NCI-H345 (cell line): Measurements from ENCODE around the gene PPBP.

Source experiments
- DNase-seq: peaks from one replicate; lab custom pipeline; 2025; lab: John Stamatoyannopoulos, UW

Gene PPBP, protein sequence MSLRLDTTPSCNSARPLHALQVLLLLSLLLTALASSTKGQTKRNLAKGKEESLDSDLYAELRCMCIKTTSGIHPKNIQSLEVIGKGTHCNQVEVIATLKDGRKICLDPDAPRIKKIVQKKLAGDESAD

DNA sequence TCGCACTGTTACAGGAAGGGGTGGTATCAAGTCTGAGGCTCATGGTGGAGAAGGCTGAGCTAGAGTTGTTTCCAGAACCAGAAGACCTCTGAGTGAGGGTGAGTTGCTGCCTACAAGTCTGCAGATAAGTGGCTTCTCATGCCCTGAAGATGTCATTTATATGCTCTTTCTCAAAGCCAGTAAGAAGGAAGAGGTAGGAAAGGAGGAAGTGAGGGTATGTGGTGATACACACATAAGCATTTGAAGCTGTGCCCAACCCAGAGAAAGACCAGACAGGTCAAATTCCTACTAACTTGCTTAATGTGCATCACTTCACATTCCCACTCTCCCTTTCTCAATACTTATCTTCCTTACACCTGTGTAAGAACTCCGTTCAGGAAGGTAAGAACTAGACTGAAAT, at the start of gene PPBP:
TSS of gene PPBP (minus strand) at position 130 of the 400 bp plus-strand sequence. CDS start at position 43, 87 bp downstream.
- DNase-seq: no peak

DNA sequence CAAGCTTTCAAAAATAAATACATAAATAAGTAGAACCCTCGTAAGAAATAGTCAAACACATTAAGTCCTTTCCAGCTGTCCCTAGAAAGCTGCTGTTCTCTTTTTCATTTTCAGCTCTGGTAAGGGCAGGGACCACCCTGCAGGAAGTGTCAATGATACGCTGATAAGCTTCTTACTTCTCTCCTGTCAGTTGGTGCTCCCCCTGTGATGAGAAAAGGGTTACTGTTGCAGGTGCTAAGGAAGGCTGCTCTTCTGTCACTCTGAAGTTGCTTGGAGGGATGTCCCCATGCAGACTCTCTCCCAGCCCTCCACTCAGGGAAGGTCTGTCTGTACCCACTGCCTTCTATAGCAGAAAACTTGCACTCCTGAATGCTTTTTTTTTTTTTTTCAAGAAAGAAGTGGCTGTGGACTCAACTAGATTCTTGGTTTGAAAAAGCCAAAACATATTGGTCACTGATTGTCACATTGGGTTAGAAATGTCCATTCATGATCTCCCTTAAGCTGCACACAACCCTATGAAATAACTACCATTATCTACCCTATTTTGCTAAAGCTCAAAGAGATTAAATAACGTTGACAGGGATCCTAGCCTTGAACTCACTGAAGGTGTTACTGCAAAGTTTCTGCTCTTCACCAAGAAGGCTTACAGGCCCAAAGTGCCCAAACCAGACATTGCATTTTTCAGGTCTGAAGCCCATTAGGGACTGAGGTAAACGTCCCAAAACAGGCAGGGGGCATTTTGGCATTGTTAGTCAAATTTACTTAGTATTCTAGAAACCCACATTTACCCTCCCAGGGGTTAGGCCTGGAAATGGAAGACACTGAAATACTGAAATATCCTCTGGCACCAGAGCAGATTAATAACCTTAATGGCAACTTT, 49.3 kb upstream of the PPBP start:
- DNase-seq: no peak

DNA sequence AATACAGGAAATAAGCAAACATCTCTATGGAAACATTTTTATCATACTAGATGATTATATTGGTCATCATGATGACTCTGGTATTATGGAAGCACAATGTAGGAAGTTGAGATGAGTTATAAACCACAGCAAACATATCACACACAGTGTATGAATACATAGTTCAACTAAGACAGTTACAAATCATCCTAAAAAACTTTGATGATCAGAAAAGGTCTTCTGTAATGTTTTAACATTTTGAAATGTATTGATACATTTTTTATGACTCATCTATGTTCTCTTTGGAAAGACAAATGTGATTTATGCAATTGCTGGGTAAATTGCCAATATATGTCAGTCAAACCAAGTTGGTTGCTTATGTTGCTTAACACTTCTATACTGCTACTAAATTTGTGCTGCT, 45.7 kb upstream of the PPBP start:
- no peak for DNase-seq

DNA sequence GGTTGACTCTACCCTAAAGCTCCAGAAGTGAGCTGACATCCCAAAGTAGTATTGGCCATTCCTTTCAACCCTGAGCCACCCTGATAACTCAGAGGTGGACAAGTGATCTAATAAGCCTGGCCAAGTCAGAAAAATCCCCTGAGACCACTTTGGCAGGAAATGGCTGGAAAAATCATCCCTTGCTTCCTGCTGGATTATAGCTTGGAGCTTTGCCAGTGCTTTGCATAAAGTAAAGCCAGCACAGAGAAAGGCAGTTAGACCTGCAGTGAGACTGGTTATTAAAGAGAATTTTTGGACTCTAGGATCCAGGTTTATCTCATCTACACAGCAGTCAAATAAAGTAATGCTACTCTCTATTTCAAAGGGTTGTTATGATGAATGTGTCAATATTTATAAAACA, 44.1 kb upstream of the PPBP start:
- DNase-seq: no peak

DNA sequence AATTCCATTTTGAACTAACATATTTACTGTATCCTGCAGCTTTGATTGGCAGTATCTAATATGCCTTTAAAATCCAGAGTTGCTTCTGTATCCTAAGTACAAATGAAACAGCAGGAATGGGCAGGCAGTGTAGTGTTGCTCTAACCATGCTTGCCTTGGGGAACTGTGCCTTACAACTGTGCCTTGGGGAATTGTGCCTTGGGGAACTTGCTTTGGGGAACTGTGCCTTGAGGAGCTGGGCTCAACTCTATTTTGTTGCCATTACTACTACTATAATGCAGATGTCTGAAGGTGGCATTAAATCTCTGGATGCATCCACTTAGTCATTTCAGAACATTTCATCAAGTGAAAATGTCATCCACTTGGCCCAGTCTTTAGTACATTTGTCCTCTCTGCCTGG, 43.6 kb upstream of the PPBP start:
- DNase-seq: no peak

DNA sequence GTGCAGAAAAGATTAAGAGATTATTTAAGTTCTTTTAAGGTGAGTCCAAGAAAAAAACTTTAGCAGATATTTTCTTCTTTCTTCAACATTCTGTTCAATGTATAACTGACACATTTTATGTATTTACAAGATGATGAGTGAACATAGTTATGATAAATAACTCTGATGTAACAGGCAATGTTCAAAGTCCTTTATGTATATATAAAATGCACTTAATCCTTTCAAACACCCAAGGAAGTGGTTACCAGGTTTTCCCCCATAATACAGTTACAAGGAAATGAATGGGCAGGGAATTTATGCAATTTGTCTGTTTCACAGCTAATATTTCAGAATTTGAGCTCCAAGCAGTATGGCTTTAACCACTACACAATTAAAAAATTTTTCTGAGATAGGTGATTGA, 42.3 kb upstream of the PPBP start:
- DNase-seq: no peak

DNA sequence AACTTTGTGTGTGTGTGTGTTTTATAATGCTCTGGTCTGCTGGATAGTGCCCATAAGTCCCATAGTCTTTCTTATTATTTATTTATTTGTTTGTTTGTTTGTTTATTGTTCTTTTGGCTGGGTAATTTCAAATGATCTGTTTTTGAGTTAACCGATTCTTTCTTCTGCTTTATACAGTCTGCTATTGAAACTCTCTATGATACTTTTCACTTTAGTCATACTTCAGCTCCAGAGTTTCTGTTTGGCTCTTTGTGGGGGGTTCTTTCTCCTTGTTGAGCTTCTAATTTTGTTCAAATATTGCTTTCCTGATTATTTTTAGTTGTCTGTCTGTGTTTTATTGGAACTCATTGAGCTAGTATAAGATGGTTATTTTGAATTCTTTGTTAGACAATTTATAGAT, 40.5 kb upstream of the PPBP start:
- no peak for DNase-seq

DNA sequence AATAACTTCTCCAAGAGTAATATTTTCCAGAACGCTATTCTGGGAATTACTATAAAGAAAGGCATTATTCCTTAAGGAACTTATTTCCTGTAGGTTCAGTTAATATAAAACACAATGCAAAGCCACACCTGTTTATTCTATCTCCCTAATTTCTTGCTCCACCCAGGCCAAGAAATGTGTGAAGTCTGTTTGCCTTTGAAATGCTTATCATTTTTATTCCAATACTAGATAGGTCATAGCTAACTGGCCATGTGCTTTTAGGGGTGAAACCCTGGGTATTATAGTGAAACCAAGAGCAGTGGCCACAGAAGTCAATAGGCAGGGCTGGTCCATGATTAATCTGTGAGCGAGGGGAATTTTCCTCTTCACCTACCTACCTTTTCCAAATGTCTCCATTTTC, 35.7 kb upstream of the PPBP start:
- DNase-seq: no peak

DNA sequence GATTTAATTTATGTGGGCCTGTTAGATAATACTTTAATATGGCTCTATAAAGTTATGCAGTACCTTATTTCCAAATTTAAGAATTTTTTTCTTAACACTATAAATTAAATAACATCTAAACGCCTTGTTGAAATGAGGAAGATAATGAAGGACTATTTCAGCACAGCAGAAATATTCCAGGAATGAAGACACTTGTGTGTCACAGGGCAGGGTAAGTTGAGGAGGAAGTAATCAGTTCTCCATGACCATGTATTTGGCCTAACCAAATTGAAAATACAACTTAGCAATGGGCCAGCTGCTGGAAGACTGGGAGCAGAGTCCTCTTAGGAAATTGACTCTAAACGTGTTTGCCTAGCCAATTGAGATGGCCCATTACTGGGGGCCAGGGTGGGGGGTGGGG, 33.6 kb upstream of the PPBP start:
- no peak for DNase-seq

DNA sequence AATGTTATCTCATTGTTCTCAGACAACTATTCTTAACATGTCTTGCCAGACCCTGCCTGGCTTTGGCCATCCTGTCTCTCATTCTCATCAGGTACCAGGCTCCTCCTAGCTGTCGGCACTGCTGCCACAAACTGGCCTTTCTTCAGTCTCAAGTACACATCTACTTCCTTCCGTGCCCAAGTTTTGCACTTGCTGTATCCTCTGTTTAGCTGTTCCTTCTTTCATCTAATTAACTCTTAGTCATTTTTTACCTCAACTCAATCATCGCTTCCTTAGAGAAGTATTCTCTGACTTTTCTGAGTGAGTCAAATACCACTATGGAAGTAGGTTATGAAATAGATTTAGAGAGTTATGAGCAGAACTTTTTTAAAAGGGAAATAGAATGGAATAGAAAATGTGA, 30.8 kb upstream of the PPBP start:
- no peak for DNase-seq

DNA sequence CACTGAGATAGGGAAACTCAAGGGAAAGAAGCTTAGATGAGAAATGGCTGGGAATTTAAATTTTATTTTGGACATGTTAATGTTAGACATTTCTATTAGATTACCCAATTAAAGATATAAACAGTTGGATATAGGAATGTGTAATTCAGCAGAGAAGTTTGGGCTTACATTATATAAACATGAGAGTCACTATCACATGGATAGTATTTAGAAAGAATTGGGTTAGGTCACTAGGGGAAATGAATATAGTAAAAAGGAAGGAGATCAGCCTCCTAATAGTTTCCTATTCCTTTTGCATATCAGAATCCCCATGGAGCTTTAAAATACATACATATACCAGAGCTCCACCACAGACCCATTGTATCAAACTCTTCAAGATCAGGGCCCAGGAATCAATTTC, 30.1 kb upstream of the PPBP start:
- DNase-seq: no peak

DNA sequence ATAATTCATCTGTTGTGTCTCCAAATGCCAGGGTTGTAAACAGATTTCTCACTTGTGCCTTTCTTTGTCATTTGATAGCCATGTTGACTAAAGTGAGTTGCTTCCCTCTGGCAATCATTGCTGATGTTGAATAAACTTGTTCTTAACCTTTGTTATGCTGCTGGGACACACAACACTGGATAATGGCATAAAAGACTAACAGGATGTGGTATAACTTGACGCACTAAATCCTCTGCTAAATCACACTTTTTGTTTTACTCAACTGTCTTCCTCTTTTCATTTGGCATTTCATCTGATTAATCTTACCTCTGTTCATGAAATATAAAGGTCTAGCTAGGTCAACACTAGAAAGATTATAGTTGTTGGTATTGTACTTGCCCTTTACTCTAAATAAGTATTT, 28.1 kb upstream of the PPBP start:
- DNase-seq: no peak

DNA sequence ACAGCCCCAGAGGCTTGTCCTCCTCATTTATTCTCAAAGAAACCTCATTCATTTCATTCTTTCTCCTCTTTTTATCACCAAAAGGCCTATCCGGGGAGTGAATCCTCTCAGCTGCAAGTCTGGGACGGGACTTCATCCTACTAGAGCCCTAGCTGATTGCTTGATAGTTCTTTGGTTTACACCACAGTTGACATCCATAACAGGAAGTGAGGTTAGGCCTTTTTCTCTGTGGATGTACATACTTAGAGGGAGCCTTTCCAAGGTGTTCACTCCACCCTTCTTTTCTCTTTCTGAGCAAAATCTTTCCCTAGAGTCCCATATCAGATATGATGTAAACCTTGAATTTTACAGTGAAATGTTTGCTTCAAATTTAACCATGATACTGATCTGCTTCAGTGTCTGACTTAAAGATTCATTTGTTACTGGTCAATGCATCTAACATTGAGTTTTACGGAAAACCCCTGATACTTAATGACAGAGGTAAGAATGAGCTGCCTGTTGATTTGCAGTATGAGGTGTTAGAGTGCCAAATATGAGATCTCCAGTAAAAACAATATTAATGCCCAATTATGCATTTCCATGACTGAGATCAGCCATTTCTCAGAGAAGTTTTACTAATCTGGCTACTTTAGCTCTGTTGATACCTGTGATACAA, 27.3 kb upstream of the PPBP start:
- DNase-seq: no peak

DNA sequence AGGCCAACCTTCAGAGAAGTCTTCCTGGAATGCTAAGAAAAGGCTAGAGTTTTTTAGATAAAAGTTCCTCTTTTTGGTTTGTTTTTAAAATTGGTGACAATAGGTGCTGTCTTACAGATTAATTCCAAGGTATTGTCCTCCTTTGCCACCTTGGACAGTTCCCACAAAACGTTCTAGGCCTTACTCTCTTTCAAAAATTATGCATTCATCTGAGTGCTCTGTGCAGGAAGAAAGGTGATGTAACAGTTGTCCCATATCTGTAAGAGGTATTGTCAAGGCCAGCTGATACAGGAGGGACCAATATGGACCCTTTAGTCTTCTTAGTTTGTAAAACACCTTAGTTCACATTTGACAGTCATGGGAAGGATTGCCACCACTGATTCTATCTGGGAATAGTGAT, 26.3 kb upstream of the PPBP start:
- no peak for DNase-seq

DNA sequence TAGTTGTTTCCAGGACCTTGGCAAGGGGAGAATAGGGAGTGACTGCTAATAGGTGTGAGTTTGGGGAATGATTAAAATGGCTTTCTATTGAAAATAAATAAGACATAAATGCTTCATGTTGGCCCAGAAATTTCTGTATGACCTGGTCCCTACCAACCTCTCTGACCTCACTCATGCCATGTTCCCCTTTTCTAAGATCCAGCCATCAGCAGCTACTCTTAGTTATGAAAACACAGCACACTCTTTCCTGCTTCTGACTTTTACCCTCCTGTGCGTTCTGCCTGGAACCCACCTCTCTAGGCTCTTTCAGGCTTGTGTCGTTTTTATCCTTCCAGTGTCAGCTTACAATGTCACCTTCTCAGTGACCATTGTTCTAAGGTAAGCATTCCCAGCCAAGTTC, 25.3 kb upstream of the PPBP start:
- no peak for DNase-seq

DNA sequence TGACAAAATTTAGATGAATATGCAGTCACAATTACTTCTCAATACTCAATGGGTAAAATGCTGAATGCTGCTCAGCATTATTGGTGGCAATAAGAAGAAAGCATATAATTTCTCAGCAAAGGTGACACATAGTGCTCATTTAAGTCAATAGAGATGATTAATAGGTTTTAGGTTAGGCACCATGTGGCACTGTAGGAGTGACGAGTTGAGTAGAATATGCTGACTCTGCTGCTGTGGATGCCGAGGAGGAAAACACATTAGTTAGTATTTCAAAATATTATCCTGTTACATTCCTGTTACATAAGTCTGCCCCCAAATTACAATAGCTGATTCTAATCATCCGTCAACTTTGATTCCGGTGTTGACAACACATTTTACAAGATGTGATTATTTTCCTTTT, 24.1 kb upstream of the PPBP start:
- DNase-seq: no peak

DNA sequence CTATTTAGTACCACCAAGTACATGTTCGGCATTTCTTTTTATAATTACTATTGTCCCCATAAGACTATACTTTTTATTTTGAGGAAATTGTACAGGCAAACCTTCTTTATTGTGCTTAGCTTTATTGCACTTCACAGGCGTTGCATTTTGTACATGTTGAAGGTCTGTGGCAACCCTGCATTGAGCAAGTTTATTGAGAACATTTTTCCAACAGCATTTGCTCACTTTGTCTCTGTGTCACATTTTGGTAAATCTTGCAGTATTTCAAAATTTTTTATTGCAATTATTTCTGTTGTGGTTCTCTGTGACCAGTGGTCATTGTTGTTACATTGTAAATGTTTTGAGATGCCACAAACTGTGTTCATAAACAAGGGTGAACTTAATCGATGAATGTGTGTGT, 21.3 kb upstream of the PPBP start:
- DNase-seq: no peak

DNA sequence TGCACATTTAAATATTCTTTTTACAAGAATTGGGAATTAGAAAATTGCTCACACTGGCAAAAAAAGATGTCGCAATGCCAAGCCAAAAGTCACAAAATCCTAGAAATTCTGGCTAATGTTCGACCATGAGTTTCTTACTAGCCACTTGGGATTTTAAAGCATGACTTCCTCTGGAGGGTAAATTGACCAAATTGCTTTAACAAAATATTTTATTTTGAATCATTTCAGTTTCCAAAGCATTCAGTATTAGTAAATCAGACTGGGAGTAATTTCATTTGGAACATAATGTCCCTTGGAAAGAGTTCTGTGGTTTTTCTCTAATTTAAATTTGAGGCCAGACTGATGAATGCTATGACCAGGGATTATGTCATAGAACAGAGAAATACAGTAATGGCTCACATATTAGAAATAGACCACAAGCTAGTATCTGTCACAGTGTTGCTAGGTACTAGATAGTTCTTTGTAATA, 18.1 kb upstream of the PPBP start:
- no peak for DNase-seq

DNA sequence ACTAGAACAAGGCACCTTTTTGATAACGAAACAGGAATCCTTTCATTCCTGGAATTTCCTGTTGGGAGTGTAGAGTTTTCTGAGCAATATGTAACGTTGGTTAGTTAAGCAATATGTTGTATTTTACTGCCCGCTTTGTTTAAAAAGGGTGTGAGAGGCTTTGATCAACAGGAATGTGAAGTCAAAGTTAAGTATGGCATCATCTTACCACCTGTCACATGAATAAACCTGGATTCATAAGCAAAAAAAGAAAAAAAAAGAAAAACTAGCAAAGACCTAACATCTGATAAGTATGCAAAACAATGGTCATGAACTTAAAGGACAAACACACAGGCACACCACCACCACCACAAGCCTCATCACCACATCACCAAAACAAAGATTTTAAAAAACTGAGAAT, 17.5 kb upstream of the PPBP start:
- no peak for DNase-seq

DNA sequence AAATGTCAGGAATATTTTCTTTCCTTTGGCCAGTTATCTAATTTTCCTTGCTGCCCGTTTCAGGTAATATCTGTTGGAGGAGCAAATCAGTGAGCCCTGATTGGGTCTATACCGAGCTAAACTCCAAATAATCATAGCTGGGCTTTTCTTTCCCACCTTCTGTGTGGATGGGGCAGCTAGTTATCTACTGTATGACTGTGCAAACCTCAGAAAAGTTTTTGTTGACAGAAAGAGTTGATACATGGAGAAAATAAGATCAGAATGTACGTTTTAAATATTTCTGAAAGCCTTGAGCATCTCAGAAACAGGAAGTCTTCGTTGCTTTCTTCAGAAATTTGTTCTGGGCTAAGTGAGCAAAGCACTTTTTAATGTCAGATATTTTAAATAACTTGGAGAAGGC, 16.7 kb upstream of the PPBP start:
- no peak for DNase-seq

DNA sequence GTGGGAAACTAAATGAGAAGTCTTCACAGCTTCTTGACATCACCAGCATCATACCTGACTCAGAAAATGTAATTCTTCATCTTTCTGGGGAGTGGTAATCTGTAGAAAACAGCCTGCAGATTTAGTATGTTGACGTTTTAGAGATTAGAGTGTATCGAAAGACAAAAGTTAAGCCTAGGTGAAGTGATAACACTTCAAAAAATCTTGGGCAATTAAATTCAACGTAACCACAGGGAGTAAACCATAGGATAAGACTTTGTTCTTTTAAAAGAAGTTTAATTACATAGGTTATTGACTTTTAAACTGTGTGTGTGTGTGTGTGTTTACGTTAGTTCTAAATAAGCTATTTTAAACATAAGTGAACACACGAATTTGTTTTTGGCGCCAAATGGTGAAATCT, 12.3 kb upstream of the PPBP start:
- DNase-seq: no peak

DNA sequence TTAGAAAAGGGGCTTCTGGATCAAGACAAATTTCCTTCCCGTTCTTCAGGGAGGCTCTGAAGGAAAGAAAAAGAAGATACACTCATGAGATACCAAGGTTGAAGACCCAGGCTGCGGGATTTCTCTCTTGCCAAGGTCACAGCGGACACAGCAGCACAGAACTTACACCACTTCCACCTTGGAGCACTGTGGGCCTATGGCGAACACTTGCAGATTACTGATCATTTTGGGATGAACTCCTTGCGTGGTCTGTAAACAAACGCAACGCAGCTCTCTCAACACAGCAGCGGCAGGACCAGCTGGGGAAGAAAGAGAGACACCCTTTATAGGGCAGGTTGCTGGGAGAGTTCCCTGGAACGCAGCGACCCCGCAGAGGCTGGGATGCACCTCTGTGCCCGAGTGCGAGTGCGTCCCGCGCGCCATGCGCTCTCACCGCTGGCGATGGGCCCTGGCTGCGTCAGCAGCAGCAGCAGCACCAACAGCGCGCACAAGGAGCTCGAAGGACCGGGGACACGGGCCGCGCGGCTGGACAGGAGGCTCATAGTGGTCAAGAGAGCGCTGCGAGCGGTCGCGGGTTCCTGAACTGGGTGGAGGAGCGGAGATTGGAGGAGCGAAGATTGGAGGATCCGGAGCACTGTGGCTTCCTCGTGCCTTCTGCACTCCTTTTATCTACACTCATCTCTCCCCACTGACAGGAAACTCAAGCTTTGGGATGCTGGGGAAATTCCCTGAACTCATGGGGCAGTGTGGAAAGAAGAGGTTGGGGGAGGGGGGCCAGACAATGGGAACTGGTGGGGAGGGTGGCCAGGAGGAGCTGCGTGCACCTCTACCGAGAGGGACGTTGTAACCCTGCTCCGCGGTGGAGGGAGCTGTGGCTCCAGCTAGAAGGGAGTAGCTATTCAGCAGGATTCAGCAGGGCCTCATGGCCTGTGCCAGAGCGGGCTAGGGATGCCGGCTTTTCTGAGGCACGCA, 10.3 kb upstream of the PPBP start, which contains the start of gene CXCL5:
TSS of gene CXCL5 (minus strand) at position 638 of the 972 bp plus-strand sequence. CDS start at position 542, 96 bp downstream.
- no peak for DNase-seq
